Stimulated activated CD4-positive, alpha-beta T cell treated with anti-CD3 and anti-CD28 coated beads, TNF-alpha, amount 100 ng/mL, for 24 hours (primary cell): ENCODE measurements around the gene GOLGA2.
"Not testable (repeated sequence)": the region's sequence is repeated elsewhere in the genome, so short reads cannot be mapped to it uniquely, and the experiment has no call there.

Source experiments
- DNase-seq, 3 experiments: peaks; one replicate each; pipeline ENCODE4 v3.0.0-alpha.2; 2020; ENCODE audit warnings: low read depth in 3 of 3

The GOLGA2 gene

GRCh38 chr9:128242828-128243214, 33.0 kb downstream of the GOLGA2 start:
- DNase-seq = no peak

DNA sequence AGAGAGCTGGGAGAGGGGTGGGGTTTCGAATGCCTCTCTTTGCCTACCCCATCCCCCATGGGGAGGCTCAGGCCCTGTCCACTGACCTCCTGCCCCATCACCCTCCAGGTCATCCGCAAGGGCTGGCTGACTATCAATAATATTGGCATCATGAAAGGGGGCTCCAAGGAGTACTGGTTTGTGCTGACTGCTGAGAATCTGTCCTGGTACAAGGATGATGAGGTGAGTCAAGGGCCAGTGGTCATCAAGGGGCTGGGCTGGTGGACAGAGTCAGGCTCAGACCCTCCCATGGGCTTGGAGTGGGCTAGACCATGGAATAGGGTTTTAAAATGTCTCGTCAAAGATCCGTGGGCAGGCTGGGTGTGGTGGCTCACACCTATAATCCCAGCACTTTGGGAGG, 33.7 kb downstream of the GOLGA2 start:
- DNase-seq = no peak

GRCh38 chr9:128233817-128234406, 41.9 kb downstream of the GOLGA2 start:
- no peak for DNase-seq

- no peak for DNase-seq
Observed at GRCh38 chr9:128232528-128233428, 43.0 kb downstream of the GOLGA2 start.

GRCh38 chr9:128231638-128232527, 43.9 kb downstream of the GOLGA2 start:
- DNase-seq = peak in 1 of 3 experiments; percentile 18

- DNase-seq = not testable (repeated sequence)
Observed at GRCh38 chr9:128230897-128231296, 44.9 kb downstream of the GOLGA2 start.

DNA sequence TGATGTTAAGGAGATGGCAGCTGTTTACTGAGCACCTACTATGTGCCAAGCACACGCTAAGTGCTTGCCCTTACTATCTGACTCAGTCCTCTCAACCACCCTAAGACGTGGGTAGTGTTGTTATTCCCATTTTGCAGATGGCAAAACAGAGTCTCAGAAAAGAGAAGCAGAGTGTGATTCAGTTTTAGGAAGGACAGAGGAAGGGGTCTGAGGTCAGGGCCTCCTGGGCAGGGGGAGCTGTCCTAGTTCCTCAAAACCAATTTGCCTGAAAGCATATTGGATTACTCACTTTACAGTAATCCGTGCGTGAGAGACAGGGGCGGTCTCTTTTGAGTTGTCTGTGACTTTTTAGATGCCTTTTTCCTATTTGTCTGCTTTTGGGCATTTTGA, 49.4 kb downstream of the GOLGA2 start:
- DNase-seq = no peak

DNA sequence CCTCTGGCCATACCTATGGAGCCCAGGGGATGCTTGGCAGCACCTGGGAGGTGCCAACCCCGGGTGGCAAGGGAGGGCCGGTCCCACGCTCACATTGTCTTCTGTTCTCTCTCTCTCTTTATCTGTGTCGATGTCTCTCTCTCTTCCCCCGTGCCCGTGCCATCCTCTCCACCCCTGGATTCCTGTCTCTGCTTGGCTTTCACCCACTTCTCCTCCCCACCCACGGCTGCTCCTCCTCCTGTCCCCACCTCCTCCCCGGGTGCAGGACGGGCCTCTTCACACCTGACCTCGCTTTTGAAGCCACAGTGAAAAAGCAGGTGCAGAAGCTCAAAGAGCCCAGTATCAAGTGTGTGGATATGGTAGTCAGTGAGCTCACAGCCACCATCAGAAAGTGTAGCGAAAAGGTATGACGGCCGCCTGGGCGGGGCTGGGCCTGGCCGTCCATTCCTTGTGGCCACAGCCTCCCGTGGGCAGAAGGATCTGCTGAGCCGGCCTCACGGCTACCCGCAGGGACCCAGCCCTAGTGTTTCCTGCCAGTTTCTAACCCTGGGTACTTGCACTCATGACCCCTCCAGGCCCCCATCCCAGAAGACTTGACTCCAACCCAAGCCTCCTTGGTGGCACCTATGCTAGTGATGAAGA, 49.9 kb downstream of the GOLGA2 start:
- DNase-seq = no peak

- no peak for DNase-seq
Observed at GRCh38 chr9:128224877-128225276, 50.9 kb downstream of the GOLGA2 start.

GRCh38 chr9:128222880-128223670, 52.7 kb downstream of the GOLGA2 start:
- DNase-seq = no peak

DNA sequence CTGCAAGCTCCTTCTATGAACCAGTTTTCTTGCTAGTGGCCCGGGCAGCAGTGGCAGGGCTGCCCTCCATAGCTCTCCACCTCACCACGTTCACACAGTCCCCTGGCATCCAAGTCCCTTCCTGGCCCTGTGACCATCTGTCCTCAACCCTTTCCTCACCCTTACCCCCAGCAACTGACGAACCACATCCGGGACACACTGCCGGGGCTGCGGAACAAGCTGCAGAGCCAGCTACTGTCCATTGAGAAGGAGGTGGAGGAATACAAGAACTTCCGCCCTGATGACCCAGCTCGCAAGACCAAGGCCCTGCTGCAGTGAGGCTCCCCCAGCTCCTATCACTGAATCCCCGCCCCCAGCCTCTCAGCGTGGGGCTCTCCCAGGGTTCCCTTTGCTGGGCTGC, 53.8 kb downstream of the GOLGA2 start:
- DNase-seq = no peak

- no peak for DNase-seq
Observed at GRCh38 chr9:128219831-128220230, 56.0 kb downstream of the GOLGA2 start.

DNA sequence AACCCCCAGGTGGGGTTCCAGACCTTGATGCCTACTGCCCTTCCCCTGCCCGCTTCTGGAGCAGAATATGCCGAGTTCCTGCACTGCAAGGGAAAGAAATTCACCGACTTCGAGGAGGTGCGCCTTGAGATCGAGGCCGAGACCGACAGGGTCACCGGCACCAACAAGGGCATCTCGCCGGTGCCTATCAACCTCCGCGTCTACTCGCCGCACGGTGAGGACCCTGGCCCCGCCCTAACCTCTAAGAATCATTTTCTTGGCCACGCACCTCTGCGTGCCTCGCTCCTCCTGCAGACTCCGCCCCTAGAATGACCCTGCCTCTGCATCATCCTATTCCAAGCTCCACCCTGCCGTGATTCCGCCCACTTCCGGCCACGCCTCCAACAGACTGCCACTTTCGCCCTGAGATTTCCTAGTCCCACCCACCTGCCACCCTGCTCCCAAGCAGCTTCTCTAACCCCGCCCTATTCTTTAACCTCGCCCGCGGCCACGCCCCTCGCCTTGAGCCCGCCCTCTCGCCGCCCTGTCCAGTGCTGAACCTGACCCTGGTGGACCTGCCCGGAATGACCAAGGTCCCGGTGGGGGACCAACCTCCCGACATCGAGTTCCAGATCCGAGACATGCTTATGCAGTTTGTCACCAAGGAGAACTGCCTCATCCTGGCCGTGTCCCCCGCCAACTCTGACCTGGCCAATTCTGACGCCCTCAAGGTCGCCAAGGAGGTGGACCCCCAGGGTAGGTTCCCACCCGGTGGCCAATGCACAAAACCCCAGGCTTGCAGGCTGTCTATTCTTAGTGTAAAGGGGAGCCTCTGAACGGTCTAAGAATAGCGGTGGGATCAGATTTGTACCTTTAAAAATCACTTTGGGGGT, 57.1 kb downstream of the GOLGA2 start:
- peak; percentile 85 to 98 (median 89) for DNase-seq

- DNase-seq = no peak
Observed at GRCh38 chr9:128218172-128218517, 57.7 kb downstream of the GOLGA2 start.

DNA sequence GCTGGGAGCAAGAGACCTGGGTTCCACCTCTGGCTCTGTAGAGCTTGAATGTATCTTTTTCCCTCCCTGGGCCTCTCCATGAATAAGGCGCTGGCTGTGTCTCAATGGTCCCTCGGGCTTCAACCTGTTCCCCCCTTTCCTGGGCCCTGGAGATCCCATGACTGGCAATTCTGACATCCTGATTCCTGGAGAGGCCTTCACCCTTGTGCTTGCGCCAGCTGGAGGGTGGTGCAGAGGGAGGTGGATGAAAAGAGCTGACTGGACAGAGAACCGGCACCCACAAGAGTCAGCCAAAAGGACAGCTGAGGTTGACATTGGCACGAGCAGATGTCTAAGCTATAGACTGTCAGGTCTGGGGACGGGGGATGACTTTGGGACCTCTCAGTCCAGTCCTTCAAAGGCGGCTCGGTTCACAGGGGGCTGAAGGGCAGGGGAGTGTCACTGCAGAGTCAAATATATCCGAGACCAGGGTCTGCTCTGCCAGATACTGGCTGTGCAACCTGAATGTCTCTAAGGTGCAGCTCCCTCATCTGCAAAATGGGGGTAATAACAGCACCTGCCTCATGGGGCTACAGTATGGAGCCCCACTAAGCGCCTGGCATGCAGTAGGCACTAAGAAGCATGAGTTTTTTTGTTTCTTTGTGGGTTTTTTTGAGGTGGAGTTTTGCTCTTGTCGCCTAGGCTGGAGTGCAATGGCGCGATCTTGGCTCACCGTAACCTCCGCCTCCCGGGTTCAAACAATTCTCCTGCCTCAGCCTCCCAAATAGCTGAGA, 58.8 kb downstream of the GOLGA2 start:
- no peak for DNase-seq

- no peak for DNase-seq
Observed at GRCh38 chr9:128215491-128216409, 60.1 kb downstream of the GOLGA2 start.

DNA sequence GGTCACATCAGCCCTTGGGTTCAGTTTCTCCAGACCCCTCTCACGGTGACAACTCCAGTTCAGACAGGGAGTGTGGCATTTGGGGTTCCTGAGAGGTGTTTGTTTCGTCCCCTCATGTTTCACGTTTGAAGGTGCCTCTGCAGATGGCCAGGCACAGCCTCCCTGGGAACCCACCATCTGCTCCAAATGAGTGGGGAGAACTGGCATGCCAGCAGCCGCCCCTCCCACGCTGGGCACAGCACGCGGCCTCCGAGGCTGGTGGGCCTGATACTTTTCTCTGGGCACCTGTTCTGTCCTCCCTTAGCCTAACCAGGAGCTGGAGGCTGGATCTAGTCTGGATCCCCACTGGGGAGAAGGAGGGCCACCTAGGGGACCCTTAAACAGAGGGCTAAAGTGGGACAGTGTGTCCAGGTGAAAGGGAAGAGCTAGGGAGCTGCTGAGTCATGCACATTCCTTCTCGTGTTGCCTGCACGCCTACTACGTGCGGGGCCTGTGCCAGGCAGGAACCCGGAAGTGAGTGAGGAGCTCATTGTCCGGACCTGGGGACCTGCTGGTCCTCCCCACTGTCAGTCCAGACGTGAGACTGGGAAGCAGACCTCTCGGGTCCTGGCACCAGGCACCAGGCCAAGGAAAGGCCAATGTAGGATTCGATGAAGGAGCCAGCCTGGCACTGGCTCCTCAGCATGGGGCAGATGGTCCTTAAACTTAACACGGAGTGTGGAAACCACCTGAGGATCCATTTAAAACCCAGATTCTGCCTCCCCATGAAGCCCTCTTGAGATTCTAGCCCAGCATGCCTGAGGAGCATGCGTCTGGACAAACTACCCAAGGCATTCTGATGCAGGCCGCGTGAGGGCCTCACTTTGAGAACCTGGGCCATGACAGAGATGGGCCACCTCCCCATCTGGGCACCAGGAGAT, 61.0 kb downstream of the GOLGA2 start:
- no peak for DNase-seq
